Renal pelvis (tissue), 4 donors: Measurements from ENCODE around the gene KCNA10. TPM values are rescaled to one million over a fixed set of nuclear protein-coding genes. Genes with fewer than 3 reads are reported as not detected.
"Not testable (repeated sequence)": the region's sequence is repeated elsewhere in the genome, so short reads cannot be mapped to it uniquely, and the experiment has no call there.

Experiments used
- DNase-seq: peaks from one replicate; pipeline ENCODE4 v3.0.0-alpha.2; 2013
- polyA plus RNA-seq, 3 donors: library from polyadenylated mRNA; unstranded; fragments of 120-200 nt; gene quantifications; one replicate each; pipeline ENCODE4 v1.2.1, GENCODE V29; 2013; ENCODE audit not compliant: insufficient read length in 3 of 3

Gene KCNA10
- polyA plus RNA-seq, 3 donors = not detected

- no peak for DNase-seq
Measured at GRCh38 chr1:110535985-110536384, 17.0 kb upstream of the KCNA10 start.

GRCh38 chr1:110533230-110533629 is 14.3 kb upstream of the KCNA10 start:
- DNase-seq = no peak

GRCh38 chr1:110529011-110529410 is 10.0 kb upstream of the KCNA10 start:
- DNase-seq = no peak

GRCh38 chr1:110526201-110526780 is 7.3 kb upstream of the KCNA10 start:
- no peak for DNase-seq

GRCh38 chr1:110525249-110525595 is 6.2 kb upstream of the KCNA10 start:
- DNase-seq = no peak

GRCh38 chr1:110524311-110525248 is 5.6 kb upstream of the KCNA10 start:
- peak; percentile 26 for DNase-seq

- no peak for DNase-seq
Measured at GRCh38 chr1:110523011-110523410, 4.0 kb upstream of the KCNA10 start.

- no peak for DNase-seq
Measured at GRCh38 chr1:110522560-110522959, 3.6 kb upstream of the KCNA10 start.

- DNase-seq = no peak
Measured at GRCh38 chr1:110520827-110521226, 1.9 kb upstream of the KCNA10 start.

GRCh38 chr1:110515891-110516290 is 3.1 kb downstream of the KCNA10 start:
- DNase-seq = no peak

- no peak for DNase-seq
Measured at GRCh38 chr1:110515041-110515440, 3.9 kb downstream of the KCNA10 start.

- no peak for DNase-seq
Measured at GRCh38 chr1:110513511-110513910, 5.5 kb downstream of the KCNA10 start.

GRCh38 chr1:110511436-110511835 is 7.5 kb downstream of the KCNA10 start:
- DNase-seq = no peak

GRCh38 chr1:110510921-110511320 is 8.1 kb downstream of the KCNA10 start:
- not testable (repeated sequence) for DNase-seq

- no peak for DNase-seq
Measured at GRCh38 chr1:110509655-110510054, 9.3 kb downstream of the KCNA10 start.

- peak; percentile 35 for DNase-seq
Measured at GRCh38 chr1:110508028-110508940, 10.7 kb downstream of the KCNA10 start.

- DNase-seq = no peak
Measured at GRCh38 chr1:110506541-110506940, 12.4 kb downstream of the KCNA10 start.

GRCh38 chr1:110505596-110505995 is 13.4 kb downstream of the KCNA10 start:
- DNase-seq = no peak

GRCh38 chr1:110504226-110504625 is 14.7 kb downstream of the KCNA10 start:
- no peak for DNase-seq

- no peak for DNase-seq
Measured at GRCh38 chr1:110503471-110503870, 15.5 kb downstream of the KCNA10 start.

- no peak for DNase-seq
Measured at GRCh38 chr1:110502402-110503151, 16.4 kb downstream of the KCNA10 start.
